ENCODE measurements around the gene EEFSEC.
A peak's percentile ranks its signal among the peaks of the same experiment; 100 is the strongest.

Gene EEFSEC

DNA sequence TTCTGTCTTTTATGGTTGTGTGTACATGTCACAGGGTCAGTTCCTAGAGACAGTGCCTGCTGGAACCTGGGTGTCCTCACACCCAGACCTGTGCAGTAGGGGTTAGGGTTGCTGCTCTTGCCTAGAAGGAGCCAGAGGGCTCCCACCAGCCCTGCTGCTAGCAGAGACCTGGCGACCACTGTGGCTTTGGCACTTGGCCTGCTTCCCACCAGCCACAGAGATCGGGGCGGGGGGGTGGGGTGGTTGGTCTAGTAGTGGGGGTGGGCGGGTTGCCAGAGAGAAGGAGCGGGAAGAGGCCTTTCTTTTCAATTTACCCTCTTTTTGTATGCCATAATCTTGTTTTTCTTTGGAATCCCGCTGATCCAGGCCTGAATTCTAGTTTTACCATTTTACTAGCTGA lies 29.4 kb downstream of the EEFSEC start:
- DNase-seq (ENCODE audit: low read depth) = no peak

DNA sequence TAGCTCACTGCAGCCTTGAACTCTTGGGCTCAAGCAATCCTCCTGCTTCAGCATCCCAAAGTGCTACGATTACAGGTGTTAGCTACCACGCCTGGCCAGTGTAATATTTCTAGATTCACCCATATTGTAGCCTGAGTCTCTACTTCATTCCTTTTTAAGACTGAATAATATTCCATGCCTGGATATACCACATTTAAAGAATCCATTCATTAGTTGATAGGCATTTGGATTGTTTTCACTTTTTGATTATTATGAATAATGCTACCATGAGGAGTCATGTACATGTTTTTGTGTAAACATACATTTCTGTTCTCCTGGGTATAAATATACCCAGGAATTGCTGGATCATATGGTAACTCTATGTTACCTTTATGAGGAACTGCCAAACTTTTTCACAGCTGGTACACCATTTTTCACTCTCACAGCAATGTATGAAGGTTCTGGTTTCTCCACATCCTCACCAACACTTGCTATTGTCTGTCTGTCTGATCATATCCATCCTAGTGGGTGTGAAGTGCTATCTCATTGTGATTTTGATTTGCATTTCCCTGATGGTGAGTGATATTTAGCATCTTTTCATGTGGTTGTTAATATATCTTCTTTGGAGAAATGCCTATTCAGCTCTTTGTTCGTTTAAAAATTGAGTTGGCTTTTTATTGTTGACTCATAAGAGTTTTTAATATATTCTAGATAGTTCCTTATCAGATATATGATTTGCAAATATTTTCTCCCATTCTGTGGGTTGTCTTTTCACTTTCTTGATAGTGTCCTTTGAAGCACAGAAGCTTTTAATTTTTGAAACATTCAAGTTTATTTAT lies 32.6 kb downstream of the EEFSEC start:
- DNase-seq (ENCODE audit: low read depth) = no peak

DNA sequence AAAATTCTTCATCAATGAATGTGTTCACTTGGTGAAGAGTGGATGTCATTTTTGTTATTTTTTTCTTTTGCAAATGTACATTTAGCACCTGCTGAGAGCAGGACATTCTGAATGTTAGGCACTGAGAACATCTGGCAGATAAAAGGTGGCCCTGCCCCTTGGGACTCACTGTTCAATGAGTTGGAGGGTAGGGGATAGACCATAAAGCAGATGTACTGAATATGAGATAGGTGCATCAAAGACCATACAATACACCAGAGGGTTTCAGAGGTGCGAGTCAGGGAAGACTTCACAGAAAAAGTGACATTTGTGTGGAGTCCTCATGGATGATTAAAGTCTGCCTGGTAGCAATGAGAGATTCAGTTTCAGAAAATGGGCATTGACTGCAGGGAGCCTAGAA lies 34.2 kb downstream of the EEFSEC start:
- no peak for DNase-seq (ENCODE audit: low read depth)

DNA sequence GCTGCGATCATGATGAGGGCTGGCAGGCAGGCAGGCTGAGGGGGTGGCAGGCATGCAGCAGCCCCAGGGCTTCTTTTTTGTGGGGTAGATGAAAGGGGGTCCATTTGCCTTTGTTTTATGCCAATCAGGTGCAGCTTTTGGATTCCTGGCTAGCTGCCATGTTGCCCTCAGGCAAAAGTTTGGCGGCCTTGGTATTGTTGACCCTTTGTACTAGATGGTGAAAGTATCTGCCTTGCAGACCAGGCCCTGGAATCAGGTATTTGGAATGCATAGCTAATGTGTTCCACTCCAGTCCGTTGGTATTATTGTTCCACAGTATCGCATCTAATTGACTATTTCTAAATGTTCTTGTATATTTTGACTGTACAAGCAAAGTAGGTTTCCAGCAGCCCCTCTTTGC lies 35.0 kb downstream of the EEFSEC start:
- DNase-seq (ENCODE audit: low read depth) = no peak

DNA sequence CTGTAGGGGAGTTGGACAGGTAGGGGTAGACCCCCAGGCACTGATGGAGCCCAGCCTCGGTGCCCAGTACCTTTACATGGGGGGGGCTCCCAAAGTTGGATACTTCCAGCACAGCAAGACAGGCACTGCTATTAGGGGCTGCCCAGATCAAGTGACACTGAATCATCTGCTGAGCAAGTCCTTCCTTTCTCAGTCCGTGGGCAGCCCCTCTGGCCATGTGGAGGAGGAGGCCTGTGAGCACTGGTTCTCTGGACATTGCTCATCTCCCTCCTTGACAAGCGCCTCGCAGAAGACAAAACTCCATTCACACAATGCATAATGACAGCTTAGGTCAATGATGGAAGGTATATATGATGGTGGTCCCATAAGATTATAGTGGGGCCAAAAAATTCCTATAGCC lies 35.7 kb downstream of the EEFSEC start:
- no peak for DNase-seq (ENCODE audit: low read depth)

DNA sequence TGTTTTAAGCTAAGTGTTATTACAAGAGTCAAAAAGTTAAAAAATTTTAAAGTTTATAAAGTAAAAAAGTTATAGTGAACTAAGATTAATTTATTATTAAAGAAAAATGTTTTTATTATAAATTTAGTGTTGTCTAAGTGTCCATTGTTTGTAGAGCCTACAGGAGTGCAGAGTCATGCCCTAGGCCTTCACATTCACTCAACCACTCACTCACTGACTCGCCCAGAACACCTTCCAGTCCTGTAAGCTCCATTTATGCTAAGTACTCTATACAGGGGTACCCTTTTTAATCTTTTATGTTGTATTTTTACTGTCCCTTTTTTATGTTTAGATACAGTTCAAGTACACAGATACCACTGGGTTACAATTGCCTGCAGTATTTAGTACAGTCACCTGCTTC lies 37.2 kb downstream of the EEFSEC start:
- no peak for DNase-seq (ENCODE audit: low read depth)

DNA sequence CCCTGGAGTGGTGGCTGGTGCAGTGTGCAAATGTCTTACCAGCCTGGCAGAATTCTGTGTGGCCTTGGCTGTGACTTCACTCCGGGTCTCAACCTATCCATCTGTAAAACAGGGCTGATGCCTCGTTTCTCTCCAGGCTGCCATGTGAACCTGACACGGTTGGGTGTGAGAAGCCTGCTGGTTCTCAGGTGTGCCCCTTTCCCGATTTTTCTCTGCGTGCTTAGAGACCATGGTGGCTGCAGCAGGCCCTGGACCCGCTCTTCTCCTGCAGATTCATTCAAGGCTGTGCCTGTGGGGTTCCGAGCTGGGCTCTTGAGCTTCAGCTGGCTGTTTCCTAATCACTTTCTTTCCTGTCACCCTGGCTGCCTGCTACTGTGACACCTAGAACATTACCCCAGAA lies 38.9 kb downstream of the EEFSEC start:
- no peak for DNase-seq (ENCODE audit: low read depth)

DNA sequence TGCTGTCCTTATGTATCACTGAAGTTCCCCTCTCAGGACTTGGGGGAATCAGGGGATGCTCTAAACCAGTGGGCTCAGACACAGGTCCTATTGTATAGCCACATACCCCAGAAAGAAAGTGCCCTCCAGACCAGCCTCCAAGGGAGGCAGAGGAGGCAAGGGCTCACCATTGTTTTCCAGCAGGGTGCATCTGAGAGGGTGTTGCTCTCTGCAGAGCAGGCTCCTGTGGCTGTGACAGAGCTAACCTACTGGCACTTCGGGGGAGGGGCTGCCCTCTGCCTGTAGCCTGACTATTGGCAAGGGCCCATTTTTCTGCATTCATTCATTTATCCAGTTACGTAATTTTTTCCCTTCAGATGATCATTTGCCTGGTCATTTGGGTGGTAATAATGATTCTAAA lies 39.9 kb downstream of the EEFSEC start:
- DNase-seq (ENCODE audit: low read depth) = no peak

DNA sequence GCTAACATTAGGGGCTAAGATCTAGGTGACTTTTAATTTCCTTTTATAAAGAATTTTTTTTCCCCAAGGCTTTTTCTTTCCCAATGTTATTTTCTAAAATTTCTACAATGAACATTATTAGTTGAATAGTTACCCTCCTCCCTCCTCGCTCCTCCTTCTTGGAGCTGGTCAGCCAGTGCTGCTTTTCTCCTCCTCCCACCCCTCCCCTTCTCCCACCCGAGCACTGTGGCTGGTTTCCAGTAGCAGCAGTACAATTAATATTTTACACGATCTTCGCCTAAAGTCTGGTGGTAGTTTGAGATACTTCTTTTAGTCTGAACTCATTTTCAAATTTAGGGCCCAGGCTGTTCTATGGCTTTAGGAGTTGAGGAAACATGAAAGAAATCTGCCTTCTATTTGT lies 41.6 kb downstream of the EEFSEC start:
- DNase-seq (ENCODE audit: low read depth) = no peak

DNA sequence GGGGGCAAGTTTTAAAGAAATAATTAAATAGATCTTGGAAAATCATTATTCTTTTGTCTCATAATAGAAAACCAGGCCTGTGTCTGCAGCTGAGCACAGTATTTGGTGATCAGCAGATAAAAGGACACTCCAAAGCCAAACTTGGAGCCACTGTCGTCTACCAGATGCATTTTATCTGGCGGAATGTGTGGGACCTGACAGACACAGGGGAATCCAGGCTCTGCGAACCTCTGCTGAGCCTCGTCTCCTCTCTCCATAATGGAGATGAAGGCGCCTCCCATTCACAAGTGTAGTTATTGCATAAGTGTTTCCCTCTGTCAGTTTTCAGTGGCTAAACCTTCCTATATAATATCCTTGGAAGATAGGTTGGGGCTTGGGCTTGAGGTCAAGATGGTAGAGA lies 42.1 kb downstream of the EEFSEC start:
- no peak for DNase-seq (ENCODE audit: low read depth)

DNA sequence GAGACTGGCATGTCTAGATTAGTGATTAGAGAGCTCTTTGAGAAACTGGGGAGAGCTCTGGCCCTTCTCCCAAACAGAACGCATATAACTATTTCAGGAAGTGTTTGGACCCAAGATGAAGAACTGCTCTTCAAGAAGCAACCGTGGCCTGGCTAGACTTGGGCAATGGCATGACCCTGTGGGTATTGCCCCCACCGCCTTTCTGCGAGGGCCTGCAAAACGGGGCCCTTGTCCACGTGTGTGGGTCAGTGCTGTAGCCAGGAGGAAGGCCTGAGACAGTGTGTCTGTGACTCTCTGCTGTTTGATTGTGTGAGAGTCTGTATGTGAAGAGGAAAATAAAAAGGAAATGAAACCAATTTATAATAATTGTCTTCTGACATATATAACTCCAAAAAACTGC lies 42.5 kb downstream of the EEFSEC start:
- DNase-seq (ENCODE audit: low read depth) = no peak

DNA sequence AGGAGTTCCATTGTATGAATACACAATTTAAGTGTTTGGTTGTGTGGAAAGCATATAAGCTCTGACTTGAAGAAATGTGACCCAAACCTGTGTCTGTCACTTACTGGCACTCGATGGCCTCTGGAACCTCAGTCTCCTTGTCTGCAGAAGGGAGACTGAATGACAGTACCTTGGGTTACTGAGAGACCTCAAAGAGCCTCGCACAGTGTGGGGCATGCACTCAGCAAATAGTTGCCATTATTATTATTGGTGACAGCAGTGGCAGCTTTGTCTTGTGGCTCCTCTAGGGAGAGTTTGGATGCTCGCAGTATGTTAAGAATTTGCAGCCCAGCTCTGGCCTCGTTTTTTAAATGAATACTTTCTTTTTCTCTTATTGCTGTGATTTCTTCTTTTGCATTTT lies 43.4 kb downstream of the EEFSEC start:
- no peak for DNase-seq (ENCODE audit: low read depth)

DNA sequence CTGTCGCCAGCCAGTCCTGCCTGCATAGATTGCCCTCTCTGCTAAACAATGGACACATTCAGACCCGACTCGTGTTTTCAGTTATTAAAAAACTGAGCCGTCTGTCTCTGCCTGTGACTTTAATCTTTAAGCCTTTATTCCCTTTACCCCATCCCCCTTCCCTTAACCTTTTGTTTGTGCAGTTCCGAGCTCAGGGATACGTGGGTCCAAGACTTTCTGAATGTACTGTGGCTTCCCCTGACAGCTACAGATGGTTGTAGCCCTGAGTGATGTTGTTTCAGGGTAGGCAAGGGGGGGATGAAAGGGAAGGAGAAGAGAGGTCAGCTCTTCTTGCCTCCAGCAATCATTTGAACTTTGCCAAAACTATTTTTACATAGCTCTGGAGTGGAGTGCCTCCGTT lies 44.6 kb downstream of the EEFSEC start:
- DNase-seq (ENCODE audit: low read depth) = no peak

DNA sequence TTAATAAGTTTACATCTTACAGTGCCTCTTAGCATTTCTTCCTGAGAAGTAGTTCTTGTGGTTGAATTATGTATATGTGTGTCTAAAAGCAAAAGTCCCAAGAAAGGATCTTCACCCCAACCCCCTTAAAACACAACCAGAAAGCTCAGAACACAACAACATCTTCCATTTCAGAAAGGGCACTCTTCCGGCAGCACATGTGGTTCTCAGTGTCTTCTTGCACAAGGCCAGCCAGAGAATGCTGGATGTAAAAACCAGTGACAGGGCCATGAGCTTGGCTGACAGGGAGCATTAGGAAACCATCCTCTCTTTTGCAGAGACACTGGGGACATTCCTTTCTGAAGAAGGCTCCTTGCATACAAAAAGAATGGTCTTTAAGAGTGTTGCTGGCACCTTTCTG lies 45.0 kb downstream of the EEFSEC start:
- no peak for DNase-seq (ENCODE audit: low read depth)

DNA sequence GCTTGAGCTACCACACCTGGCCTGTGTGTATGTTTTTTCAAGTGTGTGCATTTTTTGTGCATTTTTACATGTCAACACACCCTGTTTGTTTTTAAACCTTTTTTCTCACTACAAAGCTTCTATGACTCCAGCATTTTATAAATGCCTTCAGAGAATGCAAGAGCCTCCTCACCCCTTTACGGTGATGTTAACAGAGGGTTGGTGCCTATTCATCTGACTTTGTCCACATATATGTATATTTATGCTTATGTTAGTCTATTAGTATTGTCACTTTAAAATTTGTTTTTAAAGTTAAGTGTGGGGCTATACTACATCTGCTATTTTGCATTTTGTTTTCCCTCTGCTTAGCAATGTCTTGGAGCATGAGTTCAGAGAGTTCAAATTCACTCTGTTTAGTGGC lies 45.8 kb downstream of the EEFSEC start:
- DNase-seq (ENCODE audit: low read depth) = no peak

DNA sequence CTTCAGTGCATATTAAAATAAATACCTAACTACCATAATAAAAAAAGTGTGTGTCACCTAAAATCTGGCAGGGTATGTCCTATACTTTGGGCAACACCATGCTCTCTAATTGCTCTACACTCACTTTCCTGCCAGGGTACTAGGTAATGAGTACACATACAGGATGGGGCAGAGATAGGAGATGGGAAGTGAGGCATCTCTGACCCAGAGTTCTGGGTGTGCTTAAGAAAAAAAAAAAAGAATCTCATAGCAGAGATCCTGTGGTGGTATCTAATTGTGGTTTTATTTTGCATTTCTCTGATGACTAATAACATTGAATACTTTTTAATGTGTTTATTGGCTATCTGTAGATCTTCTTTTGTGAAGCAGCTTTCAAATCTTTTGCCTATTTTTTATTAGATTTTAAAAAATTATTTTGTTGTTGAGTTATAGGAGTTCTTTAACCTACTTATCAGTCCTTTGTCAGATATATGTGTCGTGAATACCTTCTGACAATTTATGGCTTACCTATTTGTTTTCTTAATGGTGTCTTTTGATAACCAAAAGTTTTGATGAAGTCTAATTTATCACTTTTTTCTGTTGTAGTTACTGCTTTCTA lies 48.0 kb downstream of the EEFSEC start:
- peak; percentile 37 for DNase-seq (ENCODE audit: low read depth)

DNA sequence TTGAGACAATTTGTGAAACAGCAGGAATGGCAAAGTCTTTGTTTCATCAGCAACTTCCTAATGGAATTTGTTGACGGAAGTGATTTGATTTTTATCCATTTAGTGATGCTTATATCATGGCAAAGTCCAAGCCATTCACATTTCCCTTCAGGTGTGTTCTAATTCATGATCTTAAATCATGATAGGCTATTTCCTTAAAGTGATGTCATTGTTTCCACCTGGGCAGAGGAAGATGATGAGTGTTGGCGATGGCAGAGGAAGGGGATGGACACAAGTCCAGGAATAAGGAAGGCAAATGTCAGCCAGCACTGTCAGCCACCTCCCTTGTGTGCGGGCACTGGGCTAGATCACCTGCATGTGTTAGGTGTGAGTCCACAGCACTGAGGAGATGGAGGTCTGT lies 49.9 kb downstream of the EEFSEC start:
- DNase-seq (ENCODE audit: low read depth) = no peak

DNA sequence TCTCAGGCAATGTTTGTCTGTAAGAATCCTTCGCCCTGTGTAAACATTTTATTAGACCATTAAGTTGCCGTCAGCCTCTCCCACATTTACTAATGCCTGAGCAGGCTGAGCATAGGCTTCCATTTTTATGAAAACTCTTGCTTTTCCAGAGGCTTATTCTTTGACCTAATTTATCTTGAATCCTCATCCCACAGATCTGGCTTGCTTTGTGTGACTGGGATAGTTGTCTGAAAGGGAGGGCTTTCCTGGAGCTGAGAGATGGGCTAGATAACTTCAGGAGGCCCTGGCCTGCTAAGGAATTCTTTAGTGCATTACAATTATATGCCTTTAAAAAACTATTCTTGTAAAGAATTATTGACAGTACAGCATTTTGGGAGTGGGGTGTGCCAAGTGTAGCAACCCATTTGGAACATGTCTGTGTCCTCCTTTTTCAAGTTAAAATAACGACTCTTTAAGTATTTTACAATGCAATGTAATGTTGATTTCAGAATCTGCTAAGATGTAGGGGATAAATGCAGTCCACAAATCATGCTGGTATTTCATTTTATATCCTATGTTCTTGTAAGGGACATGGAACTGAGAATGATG lies 52.4 kb downstream of the EEFSEC start:
- DNase-seq (ENCODE audit: low read depth) = no peak

DNA sequence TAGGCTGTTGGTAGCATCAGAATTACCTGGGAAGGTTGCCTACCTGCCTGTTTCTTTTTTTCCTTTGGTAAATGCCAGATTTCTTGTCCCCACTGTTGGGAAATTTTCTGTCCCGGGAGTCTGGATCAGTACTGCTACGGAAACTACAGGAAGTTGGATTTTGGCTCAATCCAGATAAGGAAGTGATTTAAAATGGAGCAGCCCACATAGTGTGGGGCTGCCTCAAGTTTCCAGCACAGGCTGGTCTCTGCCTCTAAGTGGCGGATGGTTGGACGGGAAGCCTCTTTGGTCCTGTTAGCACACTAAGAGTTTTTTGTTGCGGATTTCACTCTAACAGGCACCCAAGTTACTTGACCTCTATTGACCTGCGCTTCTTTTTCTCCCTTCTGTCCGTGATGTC lies 54.7 kb downstream of the EEFSEC start:
- DNase-seq (ENCODE audit: low read depth) = no peak

DNA sequence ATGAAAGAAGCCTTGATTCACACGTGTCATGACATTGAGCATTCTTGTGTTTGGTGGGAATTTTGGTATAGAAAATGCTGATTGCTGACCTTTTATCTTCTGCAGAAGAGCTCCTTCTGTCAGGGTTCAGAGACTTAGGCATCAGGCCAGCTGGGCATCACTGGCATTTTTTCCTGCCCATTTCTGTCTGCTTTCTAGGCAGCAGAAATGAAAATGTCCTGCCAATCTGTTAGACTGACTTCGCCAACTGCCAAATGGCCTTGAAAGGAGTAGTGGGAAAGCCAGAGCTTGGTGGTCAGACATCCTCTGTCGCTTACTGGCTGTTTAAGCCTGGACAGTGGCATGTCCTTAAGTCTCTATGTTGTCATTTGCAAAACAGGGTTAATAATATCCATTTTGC lies 57.4 kb downstream of the EEFSEC start:
- no peak for DNase-seq (ENCODE audit: low read depth)

DNA sequence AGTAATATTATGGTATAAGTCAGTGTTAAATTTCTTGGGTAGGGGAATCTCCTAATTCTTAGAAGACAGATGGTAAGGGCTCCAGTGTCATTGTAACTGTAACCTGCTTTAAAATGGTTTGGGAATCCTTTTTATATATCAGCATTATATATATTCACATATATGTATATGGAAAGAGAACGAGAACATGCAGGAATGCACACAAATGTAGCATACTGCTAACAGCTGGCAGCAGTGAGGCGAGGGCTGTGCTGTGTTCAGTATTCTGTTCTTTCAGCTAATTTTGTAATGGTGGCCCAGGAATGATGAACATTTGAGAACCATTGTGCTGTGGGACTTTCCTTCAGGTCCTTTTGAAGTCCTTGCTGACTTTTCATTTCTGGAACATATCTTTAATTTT lies 60.8 kb downstream of the EEFSEC start:
- DNase-seq (ENCODE audit: low read depth) = no peak

DNA sequence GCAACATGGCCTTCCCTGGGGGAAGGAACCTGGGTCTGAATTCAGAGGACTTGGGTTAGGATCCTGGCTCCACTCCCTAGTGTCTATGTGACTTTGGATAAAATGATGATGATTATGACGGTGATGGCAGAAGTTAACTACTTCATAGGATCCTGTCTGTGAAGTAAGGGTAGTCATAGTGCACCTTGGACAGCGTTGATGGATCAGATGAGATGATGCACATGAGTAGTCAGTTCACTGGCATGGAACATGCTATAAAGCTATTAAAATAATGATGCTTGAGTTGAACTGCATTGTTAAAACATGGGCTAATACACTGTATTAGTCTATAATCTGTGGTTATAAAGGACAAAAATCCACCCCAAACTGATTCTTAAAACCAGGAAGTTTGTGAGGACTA lies 62.0 kb downstream of the EEFSEC start:
- no peak for DNase-seq (ENCODE audit: low read depth)

DNA sequence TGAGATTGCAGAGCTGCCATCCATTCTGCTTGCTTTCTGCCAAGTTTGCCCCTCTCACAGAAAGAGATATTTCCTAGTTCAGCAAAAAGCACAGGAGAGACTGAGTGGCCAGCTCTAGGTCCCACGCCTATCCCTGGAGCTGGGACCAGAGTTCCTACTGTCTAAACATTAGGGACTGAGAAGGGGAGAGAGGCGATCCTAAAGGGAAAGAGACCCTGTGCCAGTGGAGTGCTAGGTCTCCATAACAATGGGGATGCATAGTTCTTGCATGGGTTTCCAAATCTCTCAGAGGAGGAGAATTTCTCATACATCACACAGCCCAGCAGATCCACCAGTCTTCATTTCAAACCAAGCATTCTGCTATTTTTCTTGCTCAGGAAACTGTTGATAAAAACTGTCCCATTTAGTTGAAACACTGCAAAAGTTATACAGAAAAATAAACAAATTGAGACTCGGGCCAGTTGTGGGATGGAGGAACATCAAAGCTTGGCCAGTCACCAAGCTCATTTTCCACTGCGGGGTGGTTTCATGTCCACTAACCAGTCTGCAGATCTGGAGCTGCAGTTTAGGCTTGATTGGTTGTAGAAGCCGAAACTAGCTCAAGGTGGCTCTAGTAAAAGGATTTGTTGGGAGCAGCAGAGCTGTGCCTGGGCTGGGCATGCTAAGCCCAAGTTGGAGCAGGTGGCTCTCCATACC lies 62.7 kb downstream of the EEFSEC start:
- DNase-seq (ENCODE audit: low read depth) = no peak
